Activated naive CD4-positive, alpha-beta T cell (primary cell): ENCODE data around the gene IQCF2.
"Not testable (repeated sequence)": the region's sequence is repeated elsewhere in the genome, so short reads cannot be mapped to it uniquely, and the experiment has no call there.

Source experiments
- DNase-seq, 4 experiments: peaks; one replicate each; lab custom pipeline; 2025; lab: John Stamatoyannopoulos, UW

The IQCF2 gene

DNA sequence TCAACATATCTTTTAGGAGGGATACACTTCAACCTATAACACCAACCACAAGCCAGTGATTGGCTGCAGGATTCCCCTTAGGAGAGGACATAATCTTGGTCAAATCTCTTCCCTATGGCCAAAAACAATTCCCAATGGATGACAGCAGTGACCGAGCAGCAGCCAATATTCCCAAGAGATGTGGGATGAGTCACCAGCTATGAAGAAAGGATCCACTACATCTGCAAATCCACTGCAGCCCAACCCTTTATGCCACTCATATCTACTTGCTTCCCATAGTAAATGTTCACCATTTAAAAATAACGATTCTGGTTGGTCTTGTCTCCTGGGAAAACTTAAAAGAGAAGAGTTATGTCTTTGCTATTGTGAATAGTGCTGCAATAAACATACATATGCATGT is 18.5 kb downstream of the IQCF2 start:
- DNase-seq, result no peak

DNA sequence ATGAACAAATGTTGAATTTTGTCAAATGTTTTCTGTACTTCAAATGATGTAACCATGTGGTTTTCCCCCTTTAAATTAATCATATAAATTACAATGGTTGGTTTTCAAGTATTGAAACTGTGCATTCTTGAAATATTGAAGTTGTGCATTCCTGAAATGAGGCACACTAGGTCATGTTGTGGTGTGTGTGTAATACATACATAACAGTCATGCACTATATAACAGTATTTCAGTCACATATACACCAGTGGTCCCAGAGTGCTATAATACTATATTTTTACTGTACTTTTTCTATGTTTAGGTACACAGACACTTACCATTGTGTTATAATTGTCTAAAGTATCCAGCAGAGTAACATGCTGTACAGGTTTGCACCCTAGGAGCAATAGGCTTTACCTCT is 25.0 kb downstream of the IQCF2 start:
- DNase-seq, result no peak

- no peak for DNase-seq
Measured at GRCh38 chr3:51887620-51888019, 26.2 kb downstream of the IQCF2 start.

DNA sequence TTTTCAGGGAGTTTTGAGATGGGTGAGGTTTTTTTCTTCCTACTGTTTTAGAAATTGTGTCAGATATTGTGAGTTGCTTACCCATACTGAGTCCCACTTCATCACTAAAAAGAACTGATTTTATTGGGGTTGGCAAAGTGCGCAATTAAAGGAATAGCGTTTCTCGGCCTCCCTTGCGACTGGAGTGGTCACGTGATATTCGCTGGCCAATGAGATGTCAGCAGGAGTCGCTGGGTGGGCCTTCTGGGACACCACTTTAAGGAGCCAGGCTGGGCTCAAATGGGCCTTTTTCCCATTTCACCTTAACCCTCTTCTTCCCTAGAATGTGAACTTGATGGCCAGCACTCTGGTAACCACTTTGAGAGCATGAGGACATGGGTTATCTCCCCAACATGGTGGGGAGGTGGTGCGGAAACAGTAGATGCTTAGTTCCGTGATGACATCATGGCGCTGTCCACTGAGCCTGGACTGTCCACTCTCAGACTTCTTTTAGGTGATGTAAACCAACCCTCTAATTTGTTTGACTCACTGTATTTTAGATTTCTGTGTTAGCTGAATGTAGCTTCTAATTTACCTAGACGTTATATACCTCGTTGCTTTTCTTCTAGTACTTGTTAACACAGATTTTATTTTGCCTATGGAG is 27.2 kb downstream of the IQCF2 start:
- no peak for DNase-seq

GRCh38 chr3:51891242-51892039 is 30.0 kb downstream of the IQCF2 start:
- DNase-seq, result no peak

DNA sequence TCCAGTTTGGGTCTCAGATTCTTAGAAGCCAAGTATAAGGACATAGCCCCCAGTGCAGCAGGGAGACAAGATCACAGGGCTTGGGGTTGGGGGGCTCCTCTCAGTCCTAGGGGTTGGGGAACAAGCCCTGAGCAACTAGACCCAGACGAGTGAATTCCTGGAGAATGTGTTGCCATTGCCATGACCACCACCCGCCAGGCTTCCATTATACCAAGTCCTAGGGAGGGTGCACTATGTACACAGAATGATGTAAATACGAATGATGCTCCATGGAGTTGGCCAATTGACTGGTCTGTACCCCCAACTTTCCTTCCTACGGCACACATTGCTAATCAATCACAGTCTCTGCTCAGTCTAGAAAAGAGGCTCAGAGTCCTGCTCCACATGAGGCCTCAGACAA is 33.0 kb downstream of the IQCF2 start:
- no peak for DNase-seq

DNA sequence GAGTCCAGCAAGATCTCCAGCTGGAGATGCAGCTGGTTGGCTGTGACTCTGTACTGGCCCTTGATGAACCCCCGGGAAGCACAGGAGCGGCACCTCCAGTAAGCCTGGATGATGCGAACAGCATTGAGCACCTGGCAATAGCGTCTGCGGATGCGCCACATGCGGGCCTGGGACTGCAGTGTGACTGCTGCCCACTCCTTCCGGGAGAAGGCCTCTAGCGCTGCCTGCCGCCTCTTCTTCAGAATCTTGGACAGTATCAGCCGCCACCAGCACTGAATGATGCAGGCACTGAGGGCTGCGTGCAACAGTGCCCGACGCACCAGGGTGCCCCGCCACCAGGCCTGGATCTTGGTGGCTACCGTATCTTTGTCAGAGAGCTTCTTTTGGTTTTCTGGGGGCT is 33.5 kb downstream of the IQCF2 start:
- DNase-seq, result no peak

DNA sequence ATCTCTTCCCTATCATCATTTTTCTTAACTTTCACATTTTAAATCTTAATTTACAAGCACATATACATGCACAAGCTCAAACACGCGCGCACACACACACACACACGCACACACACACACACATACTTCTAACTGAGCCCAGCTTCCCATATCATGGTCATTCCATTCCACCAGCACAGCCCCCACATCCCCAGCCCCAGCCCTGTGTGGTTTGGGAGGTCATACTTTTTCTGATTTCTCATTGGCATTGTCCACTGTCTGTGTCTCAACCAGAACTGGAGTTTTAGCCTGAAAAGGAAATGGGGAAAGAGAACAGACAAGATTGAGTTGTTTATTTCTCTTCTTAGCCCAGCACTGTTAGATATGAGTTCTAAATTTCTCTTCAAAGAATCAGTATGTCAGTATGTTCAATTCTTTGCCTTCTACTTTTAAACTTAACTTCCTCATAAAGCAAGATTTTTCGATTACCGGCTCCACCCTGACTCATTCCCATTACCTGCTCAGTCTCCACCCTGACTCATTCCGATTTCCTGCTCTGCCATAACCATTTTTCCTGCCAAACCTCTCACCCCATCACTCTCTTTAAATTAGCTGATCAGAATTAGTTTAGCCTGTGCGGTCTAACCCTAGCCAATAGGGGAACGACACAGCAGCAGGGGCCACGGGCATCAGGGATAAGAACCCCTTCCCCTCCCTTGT is 35.3 kb downstream of the IQCF2 start:
- no peak for DNase-seq

- no peak for DNase-seq
Measured at GRCh38 chr3:51897391-51897790, 36.0 kb downstream of the IQCF2 start.

DNA sequence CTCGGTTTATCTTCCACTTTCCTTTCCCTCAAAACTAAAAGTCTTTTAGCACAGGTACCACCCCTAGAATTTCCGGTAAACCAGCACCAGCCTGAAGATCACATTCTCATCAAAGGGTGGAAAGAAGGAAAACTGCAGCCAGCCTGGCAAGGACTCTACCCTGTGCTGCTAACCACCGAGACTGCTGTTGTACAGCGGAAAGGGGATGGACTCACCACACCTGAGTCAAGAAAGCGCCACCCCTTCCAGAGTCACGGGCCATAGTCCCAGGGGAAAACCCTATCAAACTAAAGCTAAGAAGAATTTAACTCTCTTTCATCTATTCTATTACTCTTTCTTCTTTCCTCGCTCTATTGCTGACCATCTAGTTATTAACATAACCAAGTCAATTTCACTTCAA is 38.6 kb downstream of the IQCF2 start:
- DNase-seq, result not testable (repeated sequence)

GRCh38 chr3:51902361-51902760 is 40.9 kb downstream of the IQCF2 start:
- DNase-seq, result not testable (repeated sequence)

- no peak for DNase-seq
Measured at GRCh38 chr3:51904034-51904823, 42.8 kb downstream of the IQCF2 start.

- no peak for DNase-seq
Measured at GRCh38 chr3:51908026-51908425, 46.6 kb downstream of the IQCF2 start.
